GM21825 (cell line): ENCODE results near the gene KIF25.
"Not testable (repeated sequence)": the region's sequence is repeated elsewhere in the genome, so short reads cannot be mapped to it uniquely, and the experiment has no call there.

Experiments
- ATAC-seq: cut with Tn5 transposase; IDR thresholded peaks from one replicate; pipeline ENCODE4 v1.9.1; 2021; ENCODE audit warnings: mild to moderate bottlenecking, moderate library complexity; ENCODE audit not compliant: unreplicated experiment

The KIF25 gene

GRCh38 chr6:168063431-168063830 is 66.0 kb downstream of the KIF25 start:
- no peak for ATAC-seq

- ATAC-seq = no peak
Measured at GRCh38 chr6:168064226-168064807, 66.8 kb downstream of the KIF25 start.

- ATAC-seq = no peak
Measured at GRCh38 chr6:168067081-168067759, 69.7 kb downstream of the KIF25 start.

- no peak for ATAC-seq
Measured at GRCh38 chr6:168070804-168071203, 73.3 kb downstream of the KIF25 start.

- no peak for ATAC-seq
Measured at GRCh38 chr6:168071620-168072019, 74.1 kb downstream of the KIF25 start.

- no peak for ATAC-seq
Measured at GRCh38 chr6:168072261-168072660, 74.8 kb downstream of the KIF25 start.

- no peak for ATAC-seq
Measured at GRCh38 chr6:168072730-168073129, 75.3 kb downstream of the KIF25 start.

- no peak for ATAC-seq
Measured at GRCh38 chr6:168073937-168074730, 76.7 kb downstream of the KIF25 start.

GRCh38 chr6:168075216-168075615 is 77.7 kb downstream of the KIF25 start:
- ATAC-seq = no peak

- no peak for ATAC-seq
Measured at GRCh38 chr6:168075787-168076202, 78.3 kb downstream of the KIF25 start.

GRCh38 chr6:168077401-168077800 is 79.9 kb downstream of the KIF25 start:
- ATAC-seq = not testable (repeated sequence)

GRCh38 chr6:168078175-168078942 is 80.9 kb downstream of the KIF25 start:
- ATAC-seq = no peak

GRCh38 chr6:168078943-168079405 is 81.5 kb downstream of the KIF25 start, which contains the start of gene FRMD1:
TSS of gene FRMD1 (minus strand) at chr6:168079212. CDS start at chr6:168079094, 118 bp downstream.
- no peak for ATAC-seq

GRCh38 chr6:168080393-168081077 is 83.1 kb downstream of the KIF25 start:
- ATAC-seq = no peak

- ATAC-seq = no peak
Measured at GRCh38 chr6:168081858-168082546, 84.5 kb downstream of the KIF25 start.

GRCh38 chr6:168082860-168083513 is 85.5 kb downstream of the KIF25 start:
- ATAC-seq = no peak

- no peak for ATAC-seq
Measured at GRCh38 chr6:168083514-168083885, 86.0 kb downstream of the KIF25 start.

GRCh38 chr6:168084465-168085160 is 87.1 kb downstream of the KIF25 start:
- no peak for ATAC-seq

GRCh38 chr6:168086066-168086465 is 88.6 kb downstream of the KIF25 start:
- no peak for ATAC-seq
